ENCODE measurements around the gene ZMYND8. TPM values are rescaled to one million over a fixed set of nuclear protein-coding genes. Genes with fewer than 3 reads are reported as not detected.
"Not testable (repeated sequence)": the region's sequence is repeated elsewhere in the genome, so short reads cannot be mapped to it uniquely, and the experiment has no call there.

Gene ZMYND8
- total and polyA plus RNA-seq, 7 donors = 7.8 to 46.0 (median 24.8) TPM

DNA sequence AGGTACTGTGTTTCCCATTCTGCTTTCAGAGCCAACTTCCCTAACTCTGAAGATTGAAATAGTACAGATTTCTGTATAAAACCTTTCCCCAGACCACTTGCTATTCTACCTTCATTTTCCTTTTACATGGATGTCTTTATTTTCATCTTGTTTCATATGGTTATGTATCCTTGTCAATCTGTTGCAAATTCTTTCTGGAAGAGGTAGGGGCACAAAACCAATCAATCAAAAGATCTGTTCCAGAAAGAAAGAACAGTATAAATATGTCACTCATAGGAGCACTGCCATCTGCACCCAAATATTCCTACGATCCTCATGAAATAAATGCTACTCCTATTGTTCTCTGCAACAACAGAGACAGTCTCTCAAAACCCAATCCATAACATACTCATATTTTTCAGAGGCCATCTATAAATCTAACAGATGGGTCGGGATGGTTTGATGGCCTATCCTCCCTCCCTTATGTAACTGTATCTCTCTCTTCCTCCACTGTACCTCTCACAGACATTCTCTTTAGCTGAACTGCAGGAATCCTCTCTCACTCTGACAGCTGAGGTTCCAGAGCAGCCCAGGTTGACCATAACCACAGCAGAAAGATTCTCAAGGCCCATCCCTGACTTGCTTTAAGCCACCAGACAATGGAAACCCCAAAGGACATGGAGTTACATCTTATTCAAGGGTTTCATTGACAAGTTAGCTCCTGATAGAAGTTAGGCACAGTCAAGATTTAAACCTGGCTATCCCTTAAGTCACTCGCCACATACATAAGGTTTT lies 112.8 kb downstream of the ZMYND8 start:
- H3K36me3 ChIP-seq = peaks cover 17 to 67% (median 34%) of the 10 kb centered on the region in 4 donors
- H3K4me3 ChIP-seq = no peak overlapping the region
- H3K27me3 ChIP-seq = no peaks in the 10 kb centered on the region
- no peak for DNase-seq
- no peak for TF ChIP-seq POLR2AphosphoS5 (IDR thresholded peaks at IDR 0.05)
- TF ChIP-seq, protein P1, sequence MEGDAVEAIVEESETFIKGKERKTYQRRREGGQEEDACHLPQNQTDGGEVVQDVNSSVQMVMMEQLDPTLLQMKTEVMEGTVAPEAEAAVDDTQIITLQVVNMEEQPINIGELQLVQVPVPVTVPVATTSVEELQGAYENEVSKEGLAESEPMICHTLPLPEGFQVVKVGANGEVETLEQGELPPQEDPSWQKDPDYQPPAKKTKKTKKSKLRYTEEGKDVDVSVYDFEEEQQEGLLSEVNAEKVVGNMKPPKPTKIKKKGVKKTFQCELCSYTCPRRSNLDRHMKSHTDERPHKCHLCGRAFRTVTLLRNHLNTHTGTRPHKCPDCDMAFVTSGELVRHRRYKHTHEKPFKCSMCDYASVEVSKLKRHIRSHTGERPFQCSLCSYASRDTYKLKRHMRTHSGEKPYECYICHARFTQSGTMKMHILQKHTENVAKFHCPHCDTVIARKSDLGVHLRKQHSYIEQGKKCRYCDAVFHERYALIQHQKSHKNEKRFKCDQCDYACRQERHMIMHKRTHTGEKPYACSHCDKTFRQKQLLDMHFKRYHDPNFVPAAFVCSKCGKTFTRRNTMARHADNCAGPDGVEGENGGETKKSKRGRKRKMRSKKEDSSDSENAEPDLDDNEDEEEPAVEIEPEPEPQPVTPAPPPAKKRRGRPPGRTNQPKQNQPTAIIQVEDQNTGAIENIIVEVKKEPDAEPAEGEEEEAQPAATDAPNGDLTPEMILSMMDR (IDR thresholded peaks at IDR 0.05) = no peak
- TF ChIP-seq EP300 (IDR thresholded peaks at IDR 0.05) = no peak
- TF ChIP-seq POLR2A (IDR thresholded peaks at IDR 0.05) = no peak
- H3K4me1 ChIP-seq = no peaks in the 10 kb centered on the region
- H3K9me3 ChIP-seq = no peaks in the 10 kb centered on the region
- WGBS, 2 donors = 95 to 96% methylated on average over 3 of the region's 3 CpGs
- intact Hi-C loops (cut with DNase I) = no loop called here
- H3K27ac ChIP-seq = no peak overlapping the region

DNA sequence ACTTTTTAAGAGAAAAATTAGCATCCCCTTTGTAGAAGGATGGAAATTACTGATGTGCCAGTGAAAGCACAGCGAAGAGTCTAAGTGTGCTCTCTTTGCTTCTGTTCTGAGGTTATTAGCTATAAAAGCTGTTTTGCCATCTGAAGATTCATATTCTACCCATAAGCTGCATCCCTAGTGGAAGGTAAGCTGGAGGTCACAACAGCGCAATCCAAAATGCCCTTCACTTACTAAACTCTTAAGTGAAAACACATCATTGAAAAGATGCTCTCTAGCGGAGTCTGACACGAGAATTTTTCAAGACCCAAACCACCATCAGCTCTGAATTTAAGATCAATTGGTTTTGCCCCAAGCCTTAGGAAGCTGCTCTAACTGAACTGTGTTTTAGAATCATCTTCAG lies 113.5 kb downstream of the ZMYND8 start:
- H3K4me1 ChIP-seq = no peaks in the 10 kb centered on the region
- H3K9me3 ChIP-seq = no peaks in the 10 kb centered on the region
- H3K27ac ChIP-seq = no peak overlapping the region
- H3K4me3 ChIP-seq = no peak overlapping the region
- DNase-seq = no peak
- no peak for TF ChIP-seq EP300 (IDR thresholded peaks at IDR 0.05)
- TF ChIP-seq POLR2A (IDR thresholded peaks at IDR 0.05) = no peak
- TF ChIP-seq POLR2AphosphoS5 (IDR thresholded peaks at IDR 0.05) = no peak
- 97 to 98% methylated on average over 4 of the region's 4 CpGs for WGBS, 2 donors
- intact Hi-C loops (cut with DNase I) = no loop called here
- no peaks in the 10 kb centered on the region for H3K27me3 ChIP-seq
- peaks cover 10 to 67% (median 32%) of the 10 kb centered on the region in 4 donors for H3K36me3 ChIP-seq

DNA sequence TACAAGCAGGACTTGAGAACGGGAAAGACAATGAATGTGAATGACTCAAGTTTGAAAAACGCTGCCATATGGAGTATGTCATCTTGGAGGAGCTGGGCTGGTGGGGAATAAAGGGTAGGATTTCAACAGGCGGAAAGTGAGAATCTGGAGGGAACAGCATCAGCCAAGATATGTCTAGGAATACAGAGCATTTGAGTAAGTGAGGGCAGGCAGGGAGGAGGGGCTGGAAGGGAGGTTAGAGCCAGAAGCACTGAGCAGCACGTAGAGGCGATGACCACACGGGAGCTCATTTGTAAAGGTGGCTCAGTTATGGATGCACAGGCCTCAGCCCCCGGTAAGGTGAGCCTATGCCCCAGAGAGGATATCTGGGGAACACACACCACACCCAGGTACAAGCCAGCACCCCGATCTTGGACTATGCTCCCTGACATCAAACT lies 115.1 kb downstream of the ZMYND8 start:
- H3K4me1 ChIP-seq = no peaks in the 10 kb centered on the region
- TF ChIP-seq POLR2AphosphoS5 (IDR thresholded peaks at IDR 0.05) = peak in 3 of 4 donors; percentile 40 to 62 (median 40)
- TF ChIP-seq POLR2A (IDR thresholded peaks at IDR 0.05) = no peak
- 79 to 84% methylated on average over 8 of the region's 8 CpGs for WGBS, 2 donors
- H3K4me3 ChIP-seq = no peak overlapping the region
- H3K27ac ChIP-seq = peak overlapping the region in 1 of 4 donors; percentile 50
- intact Hi-C loops (cut with DNase I) = no loop called here
- DNase-seq = peak; percentile 82
- peaks cover 12 to 67% (median 30%) of the 10 kb centered on the region in 4 donors for H3K36me3 ChIP-seq
- H3K27me3 ChIP-seq = no peaks in the 10 kb centered on the region
- no peaks in the 10 kb centered on the region for H3K9me3 ChIP-seq

DNA sequence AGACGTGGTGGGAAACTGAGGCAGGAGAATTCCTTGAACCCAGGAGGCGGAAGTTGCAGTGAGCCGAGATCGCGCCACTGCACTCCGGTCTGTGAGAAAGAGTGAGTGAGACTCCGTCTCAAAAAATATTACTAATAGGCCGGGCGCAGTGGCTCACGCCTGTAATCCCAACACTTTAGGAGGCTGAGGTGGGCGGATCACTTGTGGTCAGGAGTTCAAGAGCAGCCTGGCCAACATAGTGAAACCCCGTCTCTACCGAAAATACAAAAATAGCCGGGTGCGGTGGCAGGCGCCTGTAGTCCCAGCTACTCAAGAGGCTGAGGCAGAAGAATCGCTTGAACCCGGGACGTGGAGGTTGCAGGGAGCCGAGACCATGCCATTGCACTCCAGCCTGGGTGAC lies 116.4 kb downstream of the ZMYND8 start:
- DNase-seq; H3K4me3 ChIP-seq; H3K4me1 ChIP-seq; H3K27me3 ChIP-seq; H3K27ac ChIP-seq; intact Hi-C loops (cut with DNase I); H3K9me3 ChIP-seq: not testable (repeated sequence)
- WGBS, 2 donors = 96 to 97% methylated on average over 20 of the region's 20 CpGs
- H3K36me3 ChIP-seq = peaks cover 4 to 67% (median 25%) of the 10 kb centered on the region in 4 donors

DNA sequence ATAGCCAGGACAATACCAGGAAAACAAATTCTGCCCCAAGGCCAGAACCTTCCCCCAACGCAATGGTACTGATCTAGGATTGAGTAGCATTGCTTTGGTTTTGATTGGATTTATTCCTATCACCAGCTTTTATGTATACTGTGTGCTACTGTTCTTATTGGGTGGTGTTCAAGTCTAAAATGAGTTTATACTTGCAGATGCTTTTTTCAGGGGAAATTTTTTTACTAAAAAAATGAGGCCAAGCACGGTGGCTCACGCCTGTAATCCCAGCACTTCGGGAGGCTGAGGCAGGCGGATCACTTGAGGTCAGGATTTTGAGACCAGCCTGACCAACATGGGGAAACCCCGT lies 116.8 kb downstream of the ZMYND8 start:
- intact Hi-C loops (cut with DNase I) = no loop called here
- no peaks in the 10 kb centered on the region for H3K27me3 ChIP-seq
- peaks cover 4 to 67% (median 26%) of the 10 kb centered on the region in 4 donors for H3K36me3 ChIP-seq
- no peak for DNase-seq
- no peaks in the 10 kb centered on the region for H3K4me1 ChIP-seq
- 96 to 97% methylated on average over 6 of the region's 6 CpGs for WGBS, 2 donors
- TF ChIP-seq POLR2A (IDR thresholded peaks at IDR 0.05) = no peak
- TF ChIP-seq, protein P1 (IDR thresholded peaks at IDR 0.05) = no peak
- TF ChIP-seq POLR2AphosphoS5 (IDR thresholded peaks at IDR 0.05) = no peak
- no peak for TF ChIP-seq EP300 (IDR thresholded peaks at IDR 0.05)
- no peaks in the 10 kb centered on the region for H3K9me3 ChIP-seq
- no peak overlapping the region for H3K27ac ChIP-seq
- no peak overlapping the region for H3K4me3 ChIP-seq

DNA sequence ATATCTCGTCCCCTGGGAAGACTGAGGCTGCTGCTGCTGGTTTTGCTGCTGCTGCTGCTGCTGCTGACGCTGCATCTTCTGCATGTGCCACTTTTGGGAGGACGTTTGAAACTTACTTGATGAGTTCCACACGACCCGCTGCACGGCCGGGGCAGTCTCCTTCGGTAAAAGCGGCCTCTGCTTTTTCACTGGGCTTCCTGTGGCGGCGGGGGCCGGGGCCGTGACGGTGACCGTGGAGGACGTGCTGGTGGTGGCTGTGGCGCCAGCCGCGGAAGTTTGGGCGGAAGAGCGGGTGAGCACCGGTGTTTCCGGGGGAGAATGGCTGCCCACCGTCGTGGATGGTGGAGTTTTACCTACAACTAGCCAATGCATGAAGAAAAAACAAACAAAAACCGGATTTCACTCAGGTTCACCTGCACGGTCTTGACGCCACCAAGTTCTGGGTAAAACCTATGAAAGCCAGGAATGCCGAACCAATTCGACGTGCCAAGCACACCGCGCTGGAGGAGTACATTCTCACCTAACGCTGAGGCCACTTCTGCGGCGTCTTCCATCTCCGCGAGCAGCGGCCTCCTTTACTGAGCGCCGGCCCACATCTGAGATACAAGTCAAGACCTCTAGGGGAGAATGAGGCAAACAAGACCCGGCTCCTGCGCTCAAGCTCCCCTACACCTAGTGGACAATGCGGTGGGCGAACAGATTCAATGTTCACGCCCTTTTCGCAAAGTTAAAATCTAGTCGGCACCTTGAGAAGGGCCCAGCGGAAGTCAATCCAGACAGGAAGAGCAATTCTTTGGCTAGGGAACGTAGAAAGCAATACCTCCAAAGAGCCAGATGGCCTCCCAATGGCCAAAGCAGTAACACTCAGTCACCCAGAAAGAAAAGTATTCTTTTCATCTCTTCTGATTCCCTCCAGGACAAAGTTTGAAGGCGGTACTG lies 117.5 kb downstream of the ZMYND8 start:
- TF ChIP-seq POLR2AphosphoS5 (IDR thresholded peaks at IDR 0.05) (no peak), EP300 (IDR thresholded peaks at IDR 0.05) (no peak), POLR2A (IDR thresholded peaks at IDR 0.05) (no peak)
- TF ChIP-seq, protein P1 (IDR thresholded peaks at IDR 0.05) = no peak
- Histone ChIP-seq H3K4me1 (no peaks in the 10 kb centered on the region), H3K4me3 (no peak overlapping the region), H3K9me3 (no peaks in the 10 kb centered on the region), H3K36me3 (peaks cover 8 to 67% (median 25%) of the 10 kb centered on the region in 4 donors), H3K27me3 (no peaks in the 10 kb centered on the region), H3K27ac (no peak overlapping the region)
- 97 to 98% methylated on average over 51 of the region's 51 CpGs for WGBS, 2 donors
- intact Hi-C loops (cut with DNase I) = no loop called here
- DNase-seq = no peak
